GM12878 (cell line): ENCODE measurements around the gene DDX10. TPM values are rescaled to one million over a fixed set of nuclear protein-coding genes. Genes with fewer than 3 reads are reported as not detected.

Source experiments
- CEBPZ ChIP-seq: fragments of 150-350 bp; IDR thresholded peaks from 2 replicates; pipeline ENCODE4 v1.6.1; 2016; ENCODE audit warnings: low read depth, low read length
- ELK1 ChIP-seq: IDR thresholded peaks from 2 replicates; pipeline ENCODE4 v1.6.1; 2012; ENCODE audit warnings: low read depth, low read length, improper control_type of control experiment
- ESRRA ChIP-seq: IDR thresholded peaks from 2 replicates; pipeline ENCODE4 v1.6.1; 2012; ENCODE audit warnings: mild to moderate bottlenecking, low read length, improper control_type of control experiment
- HDAC2 ChIP-seq: fragments of 200-600 bp; sonication (generic); IDR thresholded peaks from 2 replicates; pipeline ENCODE4 v1.6.1; 2017
- NFXL1 ChIP-seq: fragments of 450-650 bp; IDR thresholded peaks from 2 replicates; pipeline ENCODE4 v1.6.1; 2017; ENCODE audit warnings: antibody characterized with exemption, mild to moderate bottlenecking, borderline replicate concordance
- NR2C2 ChIP-seq: IDR thresholded peaks from 2 replicates; pipeline ENCODE4 v1.6.1; 2011; ENCODE audit warnings: borderline replicate concordance, low read depth; ENCODE audit not compliant: control insufficient read depth, insufficient read length
- POU2F2 ChIP-seq: IDR thresholded peaks from 3 replicates; pipeline ENCODE4 v1.6.1; 2011; ENCODE audit warnings: low read depth, mild to moderate bottlenecking, low read length, borderline replicate concordance
- RFX5 ChIP-seq: IDR thresholded peaks from 2 replicates; pipeline ENCODE4 v1.6.1; 2011; ENCODE audit warnings: low read depth, low read length, improper control_type of control experiment
- TAF1 ChIP-seq: IDR thresholded peaks from 2 replicates; pipeline ENCODE4 v1.6.1; 2011; ENCODE audit warnings: mild to moderate bottlenecking, low read depth, low read length, borderline replicate concordance
- ZNF274 ChIP-seq: IDR thresholded peaks from one replicate; pipeline ENCODE4 v1.8.0; 2011; ENCODE audit not compliant: insufficient read length, insufficient read depth
- polyA plus RNA-seq, 11 experiments: library from polyadenylated mRNA; depleted of rRNA in 4 of 11; unstranded in 6 of 11; stranded (reverse) in 5 of 11; fragments of >200 nt; fragmentation: Nextera tagmentation in 4 of 11; fragmentation: Illumina TruSeq in 1 of 11; extraction: Ambion mirVana in 4 of 11; extraction: Trizol in 1 of 11; gene quantifications; 1 replicate in 1 of 11; 2 replicates in 10 of 11; pipeline versions ENCODE4 v1.2.1 to v1.2.3, GENCODE V29; 2011 to 2016; ENCODE audit warnings: inconsistent platforms in 2 of 11, missing spikeins in 2 of 11, low read depth in 1 of 11
- total RNA-seq, 4 experiments: library from RNA; depleted of rRNA in 3 of 4; stranded (reverse); fragments of >200 nt in 3 of 4; fragmentation: Illumina TruSeq in 1 of 4; extraction: Trizol in 1 of 4; gene quantifications; 2 replicates each; pipeline versions ENCODE4 v1.2.1 to v1.2.3, GENCODE V29; 2013 to 2021
- TF ChIP-seq, protein P1 (sequence below): fragments of 450-650 bp; IDR thresholded peaks from 2 replicates; pipeline ENCODE4 v1.6.1; 2017; ENCODE audit warnings: mild to moderate bottlenecking
- TF ChIP-seq, protein P2 (sequence below): fragments of 450-650 bp; IDR thresholded peaks from 2 replicates; pipeline ENCODE4 v1.6.1; 2016; ENCODE audit warnings: mild to moderate bottlenecking, moderate library complexity, borderline replicate concordance
- TF ChIP-seq, protein P3 (sequence below): IDR thresholded peaks from 2 replicates; pipeline ENCODE4 v1.6.1; 2012; ENCODE audit warnings: low read depth, low read length, improper control_type of control experiment
- TF ChIP-seq, protein P4 (sequence below): fragments of 450-650 bp; IDR thresholded peaks from 2 replicates; pipeline ENCODE4 v1.6.1; 2017; ENCODE audit warnings: mild to moderate bottlenecking, low read depth, inconsistent platforms; ENCODE audit not compliant: poor library complexity, severe bottlenecking

DDX10 gene
- total and polyA plus RNA-seq, 10 of the 15 experiments (the other 5 are each of a cell fraction or from before 2014, with no cell fraction given) = 20.9 to 51.5 (median 31.9) TPM

GRCh38 chr11:108620958-108621772, 43.7 kb upstream of the DDX10 start (continued):
- TF ChIP-seq CEBPZ (no peak), POU2F2 (no peak), NFXL1 (no peak), ZNF274 (no peak), ESRRA (no peak), RFX5 (no peak), TAF1 (no peak), HDAC2 (no peak), ELK1 (no peak), NR2C2 (no peak)
- TF ChIP-seq, protein P1, sequence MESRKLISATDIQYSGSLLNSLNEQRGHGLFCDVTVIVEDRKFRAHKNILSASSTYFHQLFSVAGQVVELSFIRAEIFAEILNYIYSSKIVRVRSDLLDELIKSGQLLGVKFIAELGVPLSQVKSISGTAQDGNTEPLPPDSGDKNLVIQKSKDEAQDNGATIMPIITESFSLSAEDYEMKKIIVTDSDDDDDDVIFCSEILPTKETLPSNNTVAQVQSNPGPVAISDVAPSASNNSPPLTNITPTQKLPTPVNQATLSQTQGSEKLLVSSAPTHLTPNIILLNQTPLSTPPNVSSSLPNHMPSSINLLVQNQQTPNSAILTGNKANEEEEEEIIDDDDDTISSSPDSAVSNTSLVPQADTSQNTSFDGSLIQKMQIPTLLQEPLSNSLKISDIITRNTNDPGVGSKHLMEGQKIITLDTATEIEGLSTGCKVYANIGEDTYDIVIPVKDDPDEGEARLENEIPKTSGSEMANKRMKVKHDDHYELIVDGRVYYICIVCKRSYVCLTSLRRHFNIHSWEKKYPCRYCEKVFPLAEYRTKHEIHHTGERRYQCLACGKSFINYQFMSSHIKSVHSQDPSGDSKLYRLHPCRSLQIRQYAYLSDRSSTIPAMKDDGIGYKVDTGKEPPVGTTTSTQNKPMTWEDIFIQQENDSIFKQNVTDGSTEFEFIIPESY = no peak
- TF ChIP-seq, protein P2, sequence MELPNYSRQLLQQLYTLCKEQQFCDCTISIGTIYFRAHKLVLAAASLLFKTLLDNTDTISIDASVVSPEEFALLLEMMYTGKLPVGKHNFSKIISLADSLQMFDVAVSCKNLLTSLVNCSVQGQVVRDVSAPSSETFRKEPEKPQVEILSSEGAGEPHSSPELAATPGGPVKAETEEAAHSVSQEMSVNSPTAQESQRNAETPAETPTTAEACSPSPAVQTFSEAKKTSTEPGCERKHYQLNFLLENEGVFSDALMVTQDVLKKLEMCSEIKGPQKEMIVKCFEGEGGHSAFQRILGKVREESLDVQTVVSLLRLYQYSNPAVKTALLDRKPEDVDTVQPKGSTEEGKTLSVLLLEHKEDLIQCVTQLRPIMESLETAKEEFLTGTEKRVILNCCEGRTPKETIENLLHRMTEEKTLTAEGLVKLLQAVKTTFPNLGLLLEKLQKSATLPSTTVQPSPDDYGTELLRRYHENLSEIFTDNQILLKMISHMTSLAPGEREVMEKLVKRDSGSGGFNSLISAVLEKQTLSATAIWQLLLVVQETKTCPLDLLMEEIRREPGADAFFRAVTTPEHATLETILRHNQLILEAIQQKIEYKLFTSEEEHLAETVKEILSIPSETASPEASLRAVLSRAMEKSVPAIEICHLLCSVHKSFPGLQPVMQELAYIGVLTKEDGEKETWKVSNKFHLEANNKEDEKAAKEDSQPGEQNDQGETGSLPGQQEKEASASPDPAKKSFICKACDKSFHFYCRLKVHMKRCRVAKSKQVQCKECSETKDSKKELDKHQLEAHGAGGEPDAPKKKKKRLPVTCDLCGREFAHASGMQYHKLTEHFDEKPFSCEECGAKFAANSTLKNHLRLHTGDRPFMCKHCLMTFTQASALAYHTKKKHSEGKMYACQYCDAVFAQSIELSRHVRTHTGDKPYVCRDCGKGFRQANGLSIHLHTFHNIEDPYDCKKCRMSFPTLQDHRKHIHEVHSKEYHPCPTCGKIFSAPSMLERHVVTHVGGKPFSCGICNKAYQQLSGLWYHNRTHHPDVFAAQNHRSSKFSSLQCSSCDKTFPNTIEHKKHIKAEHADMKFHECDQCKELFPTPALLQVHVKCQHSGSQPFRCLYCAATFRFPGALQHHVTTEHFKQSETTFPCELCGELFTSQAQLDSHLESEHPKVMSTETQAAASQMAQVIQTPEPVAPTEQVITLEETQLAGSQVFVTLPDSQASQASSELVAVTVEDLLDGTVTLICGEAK = 0 out of 2 replicates have a peak, but pooled peaks have one; percentile 34
- TF ChIP-seq, protein P3, sequence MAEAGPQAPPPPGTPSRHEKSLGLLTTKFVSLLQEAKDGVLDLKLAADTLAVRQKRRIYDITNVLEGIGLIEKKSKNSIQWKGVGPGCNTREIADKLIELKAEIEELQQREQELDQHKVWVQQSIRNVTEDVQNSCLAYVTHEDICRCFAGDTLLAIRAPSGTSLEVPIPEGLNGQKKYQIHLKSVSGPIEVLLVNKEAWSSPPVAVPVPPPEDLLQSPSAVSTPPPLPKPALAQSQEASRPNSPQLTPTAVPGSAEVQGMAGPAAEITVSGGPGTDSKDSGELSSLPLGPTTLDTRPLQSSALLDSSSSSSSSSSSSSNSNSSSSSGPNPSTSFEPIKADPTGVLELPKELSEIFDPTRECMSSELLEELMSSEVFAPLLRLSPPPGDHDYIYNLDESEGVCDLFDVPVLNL = no peak
- TF ChIP-seq, protein P4, sequence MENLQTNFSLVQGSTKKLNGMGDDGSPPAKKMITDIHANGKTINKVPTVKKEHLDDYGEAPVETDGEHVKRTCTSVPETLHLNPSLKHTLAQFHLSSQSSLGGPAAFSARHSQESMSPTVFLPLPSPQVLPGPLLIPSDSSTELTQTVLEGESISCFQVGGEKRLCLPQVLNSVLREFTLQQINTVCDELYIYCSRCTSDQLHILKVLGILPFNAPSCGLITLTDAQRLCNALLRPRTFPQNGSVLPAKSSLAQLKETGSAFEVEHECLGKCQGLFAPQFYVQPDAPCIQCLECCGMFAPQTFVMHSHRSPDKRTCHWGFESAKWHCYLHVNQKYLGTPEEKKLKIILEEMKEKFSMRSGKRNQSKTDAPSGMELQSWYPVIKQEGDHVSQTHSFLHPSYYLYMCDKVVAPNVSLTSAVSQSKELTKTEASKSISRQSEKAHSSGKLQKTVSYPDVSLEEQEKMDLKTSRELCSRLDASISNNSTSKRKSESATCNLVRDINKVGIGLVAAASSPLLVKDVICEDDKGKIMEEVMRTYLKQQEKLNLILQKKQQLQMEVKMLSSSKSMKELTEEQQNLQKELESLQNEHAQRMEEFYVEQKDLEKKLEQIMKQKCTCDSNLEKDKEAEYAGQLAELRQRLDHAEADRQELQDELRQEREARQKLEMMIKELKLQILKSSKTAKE = peak; percentile 86
